Panc1 (cell line): ENCODE data around the gene RAB6A.

Experiments used
- CTCF ChIP-seq: fragments of 450-650 bp; IDR thresholded peaks from 2 replicates; pipeline ENCODE4 v1.5.1; 2017; ENCODE audit warnings: mild to moderate bottlenecking
- POLR2AphosphoS5 ChIP-seq: IDR thresholded peaks from 2 replicates; pipeline ENCODE4 v1.6.1; 2012; ENCODE audit warnings: mild to moderate bottlenecking, low read depth, low read length, moderate library complexity

- TF ChIP-seq CTCF (no peak), POLR2AphosphoS5 (no peak)
Observed at GRCh38 chr11:73757598-73757997, 3.3 kb downstream of the RAB6A start.
